HCT116 (cell line): ENCODE data around the gene XYLT1.
"Not testable (repeated sequence)": the region's sequence is repeated elsewhere in the genome, so short reads cannot be mapped to it uniquely, and the experiment has no call there.

Source experiments
- CTCF ChIP-seq, 3 experiments: fragments of 200-600 bp in 1 of 3; sonication (generic) in 1 of 3; IDR thresholded peaks in 2 of 3; conservative IDR thresholded peaks in 1 of 3; 2 replicates each; pipeline ENCODE4 v1.5.1; 2012 to 2017; ENCODE audit warnings: low read depth in 2 of 3, low read length in 2 of 3, antibody characterized with exemption in 1 of 3, borderline replicate concordance in 1 of 3, control low read depth in 1 of 3, mild to moderate bottlenecking in 1 of 3, mixed read lengths in 1 of 3, mixed run types in 1 of 3, moderate library complexity in 1 of 3; ENCODE audit not compliant: insufficient read depth in 1 of 3
- EZH2 ChIP-seq: fragments of 200-600 bp; sonication (generic); IDR thresholded peaks from 2 replicates; pipeline ENCODE4 v1.6.1; 2017; ENCODE audit warnings: antibody characterized with exemption, mixed run types
- EZH2phosphoT487 ChIP-seq: fragments of 200-600 bp; IDR thresholded peaks from 2 replicates; pipeline ENCODE4 v1.6.1; 2018; ENCODE audit warnings: antibody characterized with exemption, borderline replicate concordance
- MAX ChIP-seq: IDR thresholded peaks from 2 replicates; pipeline ENCODE4 v1.6.1; 2012
- POLR2A ChIP-seq: IDR thresholded peaks from 2 replicates; pipeline ENCODE4 v1.7.0; 2011; ENCODE audit warnings: borderline replicate concordance; ENCODE audit not compliant: insufficient read depth, insufficient read length; ENCODE audit errors: extremely low read depth
- POLR2AphosphoS5 ChIP-seq: IDR thresholded peaks from 2 replicates; pipeline ENCODE4 v1.6.1; 2011; ENCODE audit warnings: mild to moderate bottlenecking, low read depth, low read length, moderate library complexity
- TCF7L2 ChIP-seq: IDR thresholded peaks from 2 replicates; pipeline ENCODE4 v1.7.0; 2011; ENCODE audit warnings: borderline replicate concordance, inconsistent platforms; ENCODE audit not compliant: insufficient read depth, insufficient read length; ENCODE audit errors: extremely low read depth
- YY1 ChIP-seq: IDR thresholded peaks from 2 replicates; pipeline ENCODE4 v1.6.1; 2011; ENCODE audit warnings: low read length, low read depth, moderate library complexity, mild to moderate bottlenecking; ENCODE audit not compliant: insufficient replicate concordance; ENCODE audit errors: extremely low read depth
- ZNF274 ChIP-seq: fragments of 200-500 bp; sonication (Bioruptor generic); IDR thresholded peaks from 2 replicates; pipeline ENCODE4 v1.6.1; 2014; ENCODE audit warnings: mild to moderate bottlenecking, low read depth, low read length, inconsistent platforms

- not testable (repeated sequence) for TF ChIP-seq EZH2phosphoT487; POLR2AphosphoS5; CTCF (IDR thresholded peaks at IDR 0.05 in 2 of 3, conservative IDR thresholded peaks at IDR 0.05 in 1 of 3; ENCODE audit: borderline replicate concordance in 1 of 3, insufficient read depth in 1 of 3, low read depth in 2 of 3, low read length in 2 of 3); YY1; ZNF274; EZH2; POLR2A; MAX; TCF7L2
Observed at GRCh38 chr16:17482341-17482740, 11.6 kb upstream of the XYLT1 start.
